Neural progenitor cell (in vitro differentiated cells): ENCODE measurements around the gene SDS.

Source experiments
- EZH2 ChIP-seq: fragments of 200-600 bp; sonication (generic); IDR thresholded peaks from 2 replicates; pipeline ENCODE4 v1.6.1; 2017; ENCODE audit warnings: antibody characterized with exemption, mild to moderate bottlenecking, moderate library complexity
- EZH2phosphoT487 ChIP-seq: fragments of 200-600 bp; sonication (generic); IDR thresholded peaks from 2 replicates; pipeline ENCODE4 v1.6.1; 2017; ENCODE audit warnings: antibody characterized with exemption
- TF ChIP-seq, protein P1 (sequence below): fragments of 200-600 bp; sonication (generic); IDR thresholded peaks from 2 replicates; pipeline ENCODE4 v1.5.1; 2017; ENCODE audit warnings: antibody characterized with exemption, mild to moderate bottlenecking

DNA sequence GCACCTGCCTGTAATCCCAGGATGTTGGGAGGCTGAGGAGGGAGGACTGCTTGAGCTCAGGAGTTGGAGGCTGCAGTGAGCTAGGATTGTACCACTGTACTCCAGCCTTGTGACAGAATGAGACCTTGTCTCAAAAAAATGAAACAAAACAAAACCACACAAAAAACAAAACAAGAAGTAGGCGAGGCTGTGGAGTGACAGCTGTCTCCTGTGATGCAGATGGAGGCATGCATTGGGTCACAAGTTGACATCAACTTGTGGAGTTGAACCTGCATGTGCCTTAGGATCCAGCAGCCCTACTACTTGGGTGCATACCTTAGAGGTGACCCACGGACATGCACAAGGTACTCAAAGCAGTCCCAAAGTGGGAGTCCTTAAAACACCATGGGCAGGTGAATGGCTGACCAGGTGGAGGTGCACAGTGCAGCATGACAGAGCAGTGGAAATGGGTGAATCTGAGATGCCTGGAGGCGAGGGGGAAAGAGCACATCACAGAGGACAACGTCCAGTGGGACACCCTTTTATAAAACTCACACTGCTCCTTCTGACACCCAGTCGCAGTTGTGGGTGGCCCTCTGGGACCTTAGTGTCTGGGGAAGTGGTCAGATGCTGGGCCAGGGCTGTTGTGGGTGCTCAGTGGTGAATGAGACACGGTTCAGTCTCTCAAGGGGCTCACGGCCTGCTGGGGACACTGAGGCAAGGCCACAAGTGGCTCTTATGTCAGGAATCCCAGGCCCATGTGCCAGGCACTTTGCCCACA, 32.6 kb downstream of the SDS start:
- TF ChIP-seq, protein P1, sequence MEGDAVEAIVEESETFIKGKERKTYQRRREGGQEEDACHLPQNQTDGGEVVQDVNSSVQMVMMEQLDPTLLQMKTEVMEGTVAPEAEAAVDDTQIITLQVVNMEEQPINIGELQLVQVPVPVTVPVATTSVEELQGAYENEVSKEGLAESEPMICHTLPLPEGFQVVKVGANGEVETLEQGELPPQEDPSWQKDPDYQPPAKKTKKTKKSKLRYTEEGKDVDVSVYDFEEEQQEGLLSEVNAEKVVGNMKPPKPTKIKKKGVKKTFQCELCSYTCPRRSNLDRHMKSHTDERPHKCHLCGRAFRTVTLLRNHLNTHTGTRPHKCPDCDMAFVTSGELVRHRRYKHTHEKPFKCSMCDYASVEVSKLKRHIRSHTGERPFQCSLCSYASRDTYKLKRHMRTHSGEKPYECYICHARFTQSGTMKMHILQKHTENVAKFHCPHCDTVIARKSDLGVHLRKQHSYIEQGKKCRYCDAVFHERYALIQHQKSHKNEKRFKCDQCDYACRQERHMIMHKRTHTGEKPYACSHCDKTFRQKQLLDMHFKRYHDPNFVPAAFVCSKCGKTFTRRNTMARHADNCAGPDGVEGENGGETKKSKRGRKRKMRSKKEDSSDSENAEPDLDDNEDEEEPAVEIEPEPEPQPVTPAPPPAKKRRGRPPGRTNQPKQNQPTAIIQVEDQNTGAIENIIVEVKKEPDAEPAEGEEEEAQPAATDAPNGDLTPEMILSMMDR, result no peak
- TF ChIP-seq EZH2 (no peak), EZH2phosphoT487 (no peak)
